Measurements from ENCODE around the gene P2RY2. TPM values are rescaled to one million over a fixed set of nuclear protein-coding genes. Genes with fewer than 3 reads are reported as not detected.

P2RY2 gene
- total and polyA plus RNA-seq, 2 of the 8 experiments (the other 6 are each of a cell fraction or from before 2014, with no cell fraction given), result 1.0 to 1.5 TPM

DNA sequence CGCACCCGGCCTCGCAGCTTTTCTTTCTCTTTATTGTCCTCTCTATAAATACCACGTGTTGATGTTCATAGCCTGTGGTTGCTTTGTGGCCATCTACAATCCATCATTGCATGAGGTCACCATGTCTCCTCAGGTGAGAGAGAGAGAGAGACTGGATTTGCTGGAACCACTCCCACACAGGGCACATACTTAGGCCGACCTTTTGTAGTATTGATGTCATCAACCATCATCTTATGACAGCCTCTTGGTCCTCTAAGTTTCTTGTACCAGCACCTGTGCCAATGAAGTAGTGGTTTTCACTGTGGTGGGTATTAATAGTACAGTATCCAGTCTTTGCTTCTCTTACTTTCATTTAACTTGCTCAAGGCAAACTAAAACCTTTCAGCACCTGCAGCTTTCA lies 31.2 kb downstream of the P2RY2 start (continued):
- TF ChIP-seq, protein P1, sequence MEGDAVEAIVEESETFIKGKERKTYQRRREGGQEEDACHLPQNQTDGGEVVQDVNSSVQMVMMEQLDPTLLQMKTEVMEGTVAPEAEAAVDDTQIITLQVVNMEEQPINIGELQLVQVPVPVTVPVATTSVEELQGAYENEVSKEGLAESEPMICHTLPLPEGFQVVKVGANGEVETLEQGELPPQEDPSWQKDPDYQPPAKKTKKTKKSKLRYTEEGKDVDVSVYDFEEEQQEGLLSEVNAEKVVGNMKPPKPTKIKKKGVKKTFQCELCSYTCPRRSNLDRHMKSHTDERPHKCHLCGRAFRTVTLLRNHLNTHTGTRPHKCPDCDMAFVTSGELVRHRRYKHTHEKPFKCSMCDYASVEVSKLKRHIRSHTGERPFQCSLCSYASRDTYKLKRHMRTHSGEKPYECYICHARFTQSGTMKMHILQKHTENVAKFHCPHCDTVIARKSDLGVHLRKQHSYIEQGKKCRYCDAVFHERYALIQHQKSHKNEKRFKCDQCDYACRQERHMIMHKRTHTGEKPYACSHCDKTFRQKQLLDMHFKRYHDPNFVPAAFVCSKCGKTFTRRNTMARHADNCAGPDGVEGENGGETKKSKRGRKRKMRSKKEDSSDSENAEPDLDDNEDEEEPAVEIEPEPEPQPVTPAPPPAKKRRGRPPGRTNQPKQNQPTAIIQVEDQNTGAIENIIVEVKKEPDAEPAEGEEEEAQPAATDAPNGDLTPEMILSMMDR (IDR thresholded peaks at IDR 0.05; ENCODE audit: control extremely low read depth in 1 of 3, insufficient read depth in 1 of 3, low read depth in 1 of 3, low read length in 3 of 3), result no peak
- TF ChIP-seq JUN (IDR thresholded peaks at IDR 0.05; ENCODE audit: low read depth, low read length) (no peak), YY1 (IDR thresholded peaks at IDR 0.05; ENCODE audit: low read depth, low read length) (no peak), SIX5 (IDR thresholded peaks at IDR 0.05; ENCODE audit: low read depth, low read length) (no peak), RFX5 (IDR thresholded peaks at IDR 0.05; ENCODE audit: borderline replicate concordance, low read depth, low read length) (no peak), CTBP2 (IDR thresholded peaks at IDR 0.05; ENCODE audit: borderline replicate concordance, insufficient read depth, insufficient read length, low read length) (no peak)
